ENCODE data around the gene PTGIS.

Gene PTGIS

GRCh38 chr20:49519212-49519712, 48.7 kb downstream of the PTGIS start:
- TF ChIP-seq CTCF (conservative IDR thresholded peaks at IDR 0.05; ENCODE audit: low read depth, low read length), result no peak
- DNase-seq (ENCODE audit: low read depth), result no peak
- H3K4me3 ChIP-seq (ENCODE audit: low read length), result no peak overlapping the region

GRCh38 chr20:49518576-49518975, 49.4 kb downstream of the PTGIS start:
- no peak for DNase-seq (ENCODE audit: low read depth)
- no peak for TF ChIP-seq CTCF (conservative IDR thresholded peaks at IDR 0.05; ENCODE audit: low read depth, low read length)
- H3K4me3 ChIP-seq (ENCODE audit: low read length), result no peak overlapping the region

- H3K4me3 ChIP-seq (ENCODE audit: low read length), result no peak overlapping the region
- DNase-seq (ENCODE audit: low read depth), result no peak
- no peak for TF ChIP-seq CTCF (conservative IDR thresholded peaks at IDR 0.05; ENCODE audit: low read depth, low read length)
These were observed 50.2 kb downstream of the PTGIS start for GRCh38 chr20:49517805-49518100.

GRCh38 chr20:49516916-49517804, 50.8 kb downstream of the PTGIS start:
- DNase-seq (ENCODE audit: low read depth), result no peak
- TF ChIP-seq CTCF (conservative IDR thresholded peaks at IDR 0.05; ENCODE audit: low read depth, low read length), result no peak
- no peak overlapping the region for H3K4me3 ChIP-seq (ENCODE audit: low read length)

- TF ChIP-seq CTCF (conservative IDR thresholded peaks at IDR 0.05; ENCODE audit: low read depth, low read length), result no peak
- no peak for DNase-seq (ENCODE audit: low read depth)
- H3K4me3 ChIP-seq (ENCODE audit: low read length), result no peak overlapping the region
These were observed 52.4 kb downstream of the PTGIS start for GRCh38 chr20:49515586-49515985.

GRCh38 chr20:49513517-49513916, 54.4 kb downstream of the PTGIS start:
- DNase-seq (ENCODE audit: low read depth), result no peak
- TF ChIP-seq CTCF (conservative IDR thresholded peaks at IDR 0.05; ENCODE audit: low read depth, low read length), result no peak
- H3K4me3 ChIP-seq (ENCODE audit: low read length), result no peak overlapping the region

GRCh38 chr20:49513009-49513408, 54.9 kb downstream of the PTGIS start:
- TF ChIP-seq CTCF (conservative IDR thresholded peaks at IDR 0.05; ENCODE audit: low read depth, low read length), result no peak
- H3K4me3 ChIP-seq (ENCODE audit: low read length), result no peak overlapping the region
- DNase-seq (ENCODE audit: low read depth), result no peak
